Psoas muscle (tissue), 8 donors: ENCODE data around the gene GJE1. TPM values are rescaled to one million over a fixed set of nuclear protein-coding genes. Genes with fewer than 3 reads are reported as not detected.
"Not testable (repeated sequence)": the region's sequence is repeated elsewhere in the genome, so short reads cannot be mapped to it uniquely, and the experiment has no call there.

Source experiments
- ATAC-seq, 4 donors: fragments of 200-7000 bp; cut with Tn5 transposase; one replicate each; pipeline ENCODE4 v1.9.1; 2020; ENCODE audit warnings: moderate library complexity in 3 of 4, mild to moderate bottlenecking in 2 of 4
- DNase-seq, 2 donors: peaks; one replicate each; pipeline ENCODE4 v3.0.0-alpha.2; 2020
- H3K27ac ChIP-seq: fragments of 200-600 bp; one replicate; pipeline ENCODE4 v1.8.0; 2022
- H3K27me3 ChIP-seq, 3 donors: fragments of 200-600 bp in 1 of 3; one replicate each; pipeline versions ENCODE4 v1.6.1 to v1.8.0; 2013 to 2022; ENCODE audit warnings: low read length in 2 of 3, mild to moderate bottlenecking in 2 of 3, moderate library complexity in 1 of 3; ENCODE audit not compliant: insufficient read depth in 3 of 3
- H3K36me3 ChIP-seq, 2 donors: fragments of 200-600 bp in 1 of 2; one replicate each; pipeline versions ENCODE4 v1.6.1 to v1.8.0; 2013 to 2022; ENCODE audit warnings: low read depth in 1 of 2, mild to moderate bottlenecking in 1 of 2, moderate library complexity in 1 of 2; ENCODE audit not compliant: insufficient read depth in 1 of 2
- H3K4me1 ChIP-seq: fragments of 200-600 bp; one replicate; pipeline ENCODE4 v1.8.0; 2022
- H3K4me3 ChIP-seq: fragments of 200-600 bp; one replicate; pipeline ENCODE4 v1.8.0; 2022; ENCODE audit warnings: mild to moderate bottlenecking
- H3K9me3 ChIP-seq: fragments of 200-600 bp; one replicate; pipeline ENCODE4 v1.8.0; 2022
- WGBS, 3 donors: extraction: QIAGEN DNeasy Blood & Tissue Kit; methylation state at CpG; one replicate each; pipeline versions ENCODE4 v1.1.6 to v1.1.7; 2013; 5-methylcytosine and 5-hydroxymethylcytosine counted together
- intact Hi-C, 2 donors: fragments of 100-400 bp; cut with DNase I; formaldehyde crosslinking; loops; one replicate each; pipeline versions ENCODE4 v1.11.0 to v1.14.2; 2022
- long read RNA-seq, 2 donors: library from polyadenylated mRNA; unstranded; transcript quantifications; one replicate each; pipeline ENCODE4 v2.0.0, GENCODE V29; 2021
- polyA plus RNA-seq, 3 donors: library from polyadenylated mRNA; stranded (reverse); fragments of 200-250 nt; gene quantifications; one replicate each; pipeline ENCODE4 v1.2.3, GENCODE V29; 2013
- total RNA-seq, 4 donors: library from RNA; stranded (reverse); fragmentation: NEBNext Ultra II Directional in 2 of 4; extraction: Animal tissue kit (Norgen Biotek cat#: 25700) in 2 of 4; gene quantifications; one replicate each; pipeline versions ENCODE4 v1.2.1 to v1.2.4, GENCODE V29; 2021 to 2023
- TF ChIP-seq, protein P1 (sequence below): fragments of 200-600 bp; IDR thresholded peaks from one replicate; pipeline ENCODE4 v1.8.0; 2022; ENCODE audit warnings: antibody characterized with exemption
- donor health status: healthy with polysubstance abuse.
- donor health status: DM: no; HTN: no; CAD: no; lungs with moderate emphysema.
- donor health status: Bipolar disorder and iron deficiency.
- donor health status: healthy.
- donor health status: DM: yes; HTN: yes; CAD: no.
- donor health status: DM: no; HTN: no; CAD: no.
- donor health status: DM: no; HTN: no; CAD: no.
- donor health status: DM: yes; HTN: yes; CAD: no.

The GJE1 gene, protein sequence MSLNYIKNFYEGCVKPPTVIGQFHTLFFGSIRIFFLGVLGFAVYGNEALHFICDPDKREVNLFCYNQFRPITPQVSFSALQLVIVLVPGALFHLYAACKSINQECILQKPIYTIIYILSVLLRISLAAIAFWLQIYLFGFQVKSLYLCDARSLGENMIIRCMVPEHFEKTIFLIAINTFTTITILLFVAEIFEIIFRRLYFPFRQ
- total RNA-seq, result not detected
- polyA plus RNA-seq, result not detected
- long read RNA-seq, donor 1, result 0 reads
- long read RNA-seq, donor 2, result 0 reads

DNA sequence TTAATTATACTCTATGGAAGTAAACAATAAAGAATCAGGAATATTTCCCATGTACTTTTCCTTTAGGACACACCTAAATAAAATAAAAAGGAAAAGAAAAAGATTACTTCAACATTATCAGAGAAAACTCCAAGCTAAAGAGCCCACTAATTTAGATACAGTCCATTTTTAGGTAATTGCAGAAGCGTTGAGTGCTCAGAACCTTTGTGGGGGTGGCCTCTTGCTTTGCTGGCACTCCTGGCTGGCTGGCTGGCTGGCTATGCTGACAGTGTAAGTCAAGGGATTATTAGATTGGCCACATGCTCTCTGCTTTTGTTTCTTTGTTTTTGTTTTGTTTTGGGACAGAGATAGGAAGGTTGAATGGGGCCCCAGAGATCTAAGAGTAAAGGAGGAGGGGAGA is at the start of gene GJE1:
TSS of gene GJE1 (plus strand) at position 301 of the 400 bp plus-strand sequence. CDS start 234 bp downstream, outside the sequence.
- Histone ChIP-seq H3K27me3 (no peaks in the 10 kb centered on the region), H3K9me3 (no peaks in the 10 kb centered on the region), H3K4me1 (no peaks in the 10 kb centered on the region), H3K36me3 (no peaks in the 10 kb centered on the region), H3K4me3 (no peak within 1 kb of the TSS), H3K27ac (no peak within 1 kb of the TSS)
- DNase-seq, result no peak
- WGBS, 3 donors, result 36 to 64% (median 48%) methylated on average over 1 of the region's 1 CpG
- intact Hi-C loops, result no loop called here
- TF ChIP-seq, protein P1, sequence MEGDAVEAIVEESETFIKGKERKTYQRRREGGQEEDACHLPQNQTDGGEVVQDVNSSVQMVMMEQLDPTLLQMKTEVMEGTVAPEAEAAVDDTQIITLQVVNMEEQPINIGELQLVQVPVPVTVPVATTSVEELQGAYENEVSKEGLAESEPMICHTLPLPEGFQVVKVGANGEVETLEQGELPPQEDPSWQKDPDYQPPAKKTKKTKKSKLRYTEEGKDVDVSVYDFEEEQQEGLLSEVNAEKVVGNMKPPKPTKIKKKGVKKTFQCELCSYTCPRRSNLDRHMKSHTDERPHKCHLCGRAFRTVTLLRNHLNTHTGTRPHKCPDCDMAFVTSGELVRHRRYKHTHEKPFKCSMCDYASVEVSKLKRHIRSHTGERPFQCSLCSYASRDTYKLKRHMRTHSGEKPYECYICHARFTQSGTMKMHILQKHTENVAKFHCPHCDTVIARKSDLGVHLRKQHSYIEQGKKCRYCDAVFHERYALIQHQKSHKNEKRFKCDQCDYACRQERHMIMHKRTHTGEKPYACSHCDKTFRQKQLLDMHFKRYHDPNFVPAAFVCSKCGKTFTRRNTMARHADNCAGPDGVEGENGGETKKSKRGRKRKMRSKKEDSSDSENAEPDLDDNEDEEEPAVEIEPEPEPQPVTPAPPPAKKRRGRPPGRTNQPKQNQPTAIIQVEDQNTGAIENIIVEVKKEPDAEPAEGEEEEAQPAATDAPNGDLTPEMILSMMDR, result no peak
- ATAC-seq, result no peak

GRCh38 chr6:142087950-142088857 is 44.5 kb upstream of the GJE1 start:
- TF ChIP-seq, protein P1, result no peak
- Histone ChIP-seq H3K36me3 (no peaks in the 10 kb centered on the region), H3K27me3 (peaks cover 0 to 13% (median 8%) of the 10 kb centered on the region in 3 donors), H3K9me3 (no peaks in the 10 kb centered on the region), H3K4me3 (no peak overlapping the region), H3K27ac (no peak overlapping the region), H3K4me1 (no peaks in the 10 kb centered on the region)
- intact Hi-C loops, result no loop called here
- DNase-seq (peak in 1 of 2 donors; percentile 10), ATAC-seq (no peak)
- WGBS, 3 donors, result 9 to 17% (median 14%) methylated on average over 49 of the region's 49 CpGs

- TF ChIP-seq, protein P1, result no peak
- no peaks in the 10 kb centered on the region for H3K4me1 ChIP-seq
- no peaks in the 10 kb centered on the region for H3K9me3 ChIP-seq
- peak in 1 of 2 donors; percentile 46 for DNase-seq
- H3K36me3 ChIP-seq, result no peaks in the 10 kb centered on the region
- no peak overlapping the region for H3K4me3 ChIP-seq
- H3K27me3 ChIP-seq, result peaks cover 0 to 13% (median 8%) of the 10 kb centered on the region in 3 donors
- ATAC-seq, result no peak
- no peak overlapping the region for H3K27ac ChIP-seq
- intact Hi-C loops, result no loop called here
- 1 to 3% (median 2%) methylated on average over 14 of the region's 14 CpGs for WGBS, 3 donors
Measured at GRCh38 chr6:142088858-142089216, 43.9 kb upstream of the GJE1 start.

DNA sequence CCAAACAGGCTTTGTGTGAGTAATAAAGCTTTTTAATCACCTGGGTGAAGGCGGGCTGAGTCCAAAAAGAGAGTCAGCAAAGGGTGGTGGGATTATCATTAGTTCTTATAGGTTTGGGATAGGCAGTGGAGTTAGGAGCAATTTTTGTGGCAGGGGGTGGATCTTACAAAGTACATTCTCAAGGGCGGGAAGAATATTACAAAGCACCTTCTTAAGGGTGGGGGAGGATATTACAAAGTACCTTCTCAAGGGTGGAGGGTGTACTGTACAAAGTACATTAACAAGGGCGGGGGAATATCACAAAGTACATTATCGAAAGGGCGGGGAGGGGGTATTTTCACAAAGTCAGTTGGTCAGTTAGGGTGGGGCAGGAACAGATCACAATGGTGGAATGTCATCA is 27.9 kb upstream of the GJE1 start:
- H3K9me3 ChIP-seq, intact Hi-C loops, H3K4me3 ChIP-seq, DNase-seq, H3K27me3 ChIP-seq, H3K27ac ChIP-seq, ATAC-seq, H3K36me3 ChIP-seq, H3K4me1 ChIP-seq: not testable (repeated sequence)
- 75 to 90% (median 85%) methylated on average over 5 of the region's 5 CpGs for WGBS, 3 donors

DNA sequence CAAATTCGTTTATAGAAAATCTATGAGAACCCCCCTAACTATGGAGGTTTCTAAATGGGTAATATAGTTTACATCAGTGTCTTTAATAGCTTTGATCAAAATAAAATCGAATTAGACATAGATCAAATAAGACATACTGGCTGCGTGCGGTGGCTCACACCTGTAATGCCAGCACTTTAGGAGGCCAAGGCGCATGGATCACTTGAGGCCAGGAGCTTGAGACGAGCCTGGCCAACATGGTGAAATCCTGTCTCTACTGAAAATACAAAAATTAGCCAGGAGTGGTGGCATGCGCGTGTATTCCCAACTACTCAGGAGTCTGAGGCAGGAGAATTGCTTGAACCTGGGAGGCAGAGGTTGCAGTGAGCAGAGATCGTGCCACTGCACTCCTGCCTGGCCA is 21.9 kb upstream of the GJE1 start:
- not testable (repeated sequence) for H3K4me3 ChIP-seq, H3K9me3 ChIP-seq, H3K27ac ChIP-seq, H3K36me3 ChIP-seq, H3K4me1 ChIP-seq, DNase-seq, H3K27me3 ChIP-seq, ATAC-seq
- 89% methylated on average over 9 of the region's 9 CpGs for WGBS, 3 donors
- intact Hi-C loops, result loop anchor here in 1 of 2 donors (10.0 kb wide), 1 partner anchor 126 kb away; no protein-coding TSS in a partner anchor
